Activated naive CD4-positive, alpha-beta T cell (primary cell): Measurements from ENCODE around the gene ANKRD22.
"Not testable (repeated sequence)": the region's sequence is repeated elsewhere in the genome, so short reads cannot be mapped to it uniquely, and the experiment has no call there.

Experiments used
- DNase-seq, 4 experiments: peaks; one replicate each; lab custom pipeline; 2025; lab: John Stamatoyannopoulos, UW

ANKRD22 gene

DNA sequence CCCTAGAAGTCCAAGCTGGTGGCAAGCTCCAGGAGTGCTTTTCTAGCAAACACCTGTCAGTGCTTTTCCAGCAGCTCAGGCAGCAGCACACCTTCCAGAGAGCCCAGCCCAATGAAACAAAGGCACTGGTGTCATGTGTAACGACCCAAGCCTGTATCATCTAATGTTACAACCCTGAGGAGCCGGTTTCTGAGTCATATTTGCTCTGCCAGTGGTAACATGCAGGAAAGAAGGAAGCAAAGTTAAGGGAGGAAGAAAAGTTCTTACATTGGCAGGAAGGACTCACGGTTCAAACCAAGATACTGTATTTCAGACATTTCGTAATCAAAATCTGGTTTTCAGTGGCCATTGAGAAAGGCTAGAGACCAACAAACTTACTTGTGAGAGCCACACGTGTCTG, at the start of gene ANKRD22:
Gene ANKRD22 (minus strand): TSS at position 139 of the 400 bp plus-strand sequence. CDS start 237 bp downstream, outside the sequence.
- no peak for DNase-seq

DNA sequence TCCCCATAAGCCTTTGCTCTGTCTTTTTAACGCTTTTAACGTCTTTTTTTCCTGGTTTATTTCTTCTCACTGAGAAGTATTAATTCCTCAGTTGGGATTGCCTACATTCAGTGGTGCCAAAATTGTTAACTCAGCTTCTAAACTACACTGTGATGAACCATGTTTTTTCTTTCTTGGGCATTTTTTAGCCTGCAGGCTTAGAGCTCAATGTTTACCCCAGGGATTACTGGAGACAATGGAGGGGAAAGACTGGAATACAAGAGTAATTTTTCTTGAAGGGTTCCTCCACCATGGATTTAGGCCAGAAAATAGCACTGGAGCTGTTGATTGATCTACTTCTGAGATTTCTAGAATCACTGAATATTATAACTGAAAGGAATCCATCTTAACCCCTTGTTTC, 48.2 kb upstream of the ANKRD22 start:
- no peak for DNase-seq

DNA sequence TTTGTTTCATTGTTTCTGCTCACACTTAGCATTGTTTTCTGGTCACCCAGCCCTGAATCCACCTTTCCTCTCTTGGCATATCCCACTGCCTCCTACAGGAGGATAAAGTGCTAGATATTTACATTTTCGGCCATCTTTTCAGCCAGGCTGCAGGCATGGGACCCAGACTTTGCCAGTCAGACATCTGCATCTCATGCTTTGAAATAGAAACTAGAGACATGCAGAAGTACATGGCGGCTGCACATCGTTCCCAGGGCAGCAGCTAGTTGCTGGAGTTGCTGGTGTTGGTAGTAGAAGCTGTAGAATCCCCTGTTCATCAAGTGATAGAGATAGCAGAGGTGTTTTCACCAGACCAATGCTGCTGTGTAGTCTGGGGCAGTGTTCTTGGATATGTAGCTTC, 47.1 kb upstream of the ANKRD22 start:
- no peak for DNase-seq

- no peak for DNase-seq
These were observed 45.6 kb upstream of the ANKRD22 start for GRCh38 chr10:88896994-88897853.

DNA sequence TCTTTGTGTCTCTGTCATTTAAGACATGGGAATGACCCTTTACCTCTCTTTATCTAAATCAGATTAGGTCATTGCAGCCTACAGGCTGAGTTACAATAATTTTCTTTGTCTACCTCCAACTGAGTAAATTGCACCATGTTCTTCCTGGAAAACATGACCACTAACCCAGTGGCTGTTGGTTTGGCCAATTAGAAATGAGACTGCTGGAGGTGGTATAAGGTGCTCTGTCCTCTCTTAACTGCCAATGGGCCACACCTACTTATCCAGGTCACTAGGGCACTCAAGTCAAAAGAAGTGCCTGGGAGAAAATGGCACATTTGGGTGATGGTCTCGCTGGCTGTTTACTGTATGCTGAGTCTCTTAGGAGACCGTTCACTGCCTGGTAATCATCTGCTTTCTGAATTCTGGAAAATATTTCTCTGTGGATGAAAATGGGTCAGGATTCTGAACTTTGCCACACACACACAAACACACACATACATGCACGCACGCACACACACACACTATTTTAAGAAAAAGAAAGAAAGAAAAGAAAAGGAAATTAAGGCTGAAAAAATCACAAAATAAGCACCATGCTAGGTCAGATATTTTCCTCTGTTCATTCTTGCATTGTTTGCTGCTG, 44.8 kb upstream of the ANKRD22 start:
- no peak for DNase-seq

DNA sequence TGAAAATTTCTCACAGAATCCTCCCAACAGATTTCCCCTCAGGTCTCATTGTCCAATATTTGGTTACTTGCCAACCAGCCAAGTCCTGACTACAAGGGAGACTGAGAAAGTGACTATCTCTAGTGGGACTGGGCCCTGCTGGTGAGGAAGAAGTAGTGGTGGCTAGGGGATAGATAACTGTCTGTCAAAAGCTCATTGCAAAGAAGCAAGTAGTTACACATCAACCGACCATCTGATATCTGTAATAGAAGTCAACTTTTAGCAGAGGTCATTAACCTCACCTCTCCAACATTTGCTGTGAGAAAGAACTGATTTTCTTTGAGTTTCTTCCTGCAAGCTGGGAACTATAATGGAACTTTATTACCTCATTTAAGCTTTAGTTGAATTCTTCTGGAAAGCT, 43.6 kb upstream of the ANKRD22 start:
- DNase-seq: no peak

DNA sequence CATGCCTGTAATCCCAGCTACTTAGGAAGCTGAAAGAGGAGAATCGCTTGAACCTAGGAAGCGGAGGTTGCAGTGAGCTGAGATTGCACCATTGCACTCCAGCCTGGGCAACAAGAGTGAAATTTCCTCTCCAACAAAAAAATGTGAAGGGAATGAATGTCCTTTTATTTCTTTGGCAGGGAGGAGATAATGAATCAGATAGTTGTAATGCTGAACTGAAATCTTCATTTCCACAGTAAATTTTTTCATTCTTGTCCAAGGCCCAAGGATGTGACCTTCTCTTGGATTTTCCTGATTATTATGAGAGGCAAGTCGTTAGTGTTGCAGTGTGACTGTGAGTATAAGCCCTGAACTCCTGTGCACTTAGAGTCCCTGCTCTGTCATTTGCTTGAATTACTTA, 42.0 kb upstream of the ANKRD22 start:
- DNase-seq: no peak

DNA sequence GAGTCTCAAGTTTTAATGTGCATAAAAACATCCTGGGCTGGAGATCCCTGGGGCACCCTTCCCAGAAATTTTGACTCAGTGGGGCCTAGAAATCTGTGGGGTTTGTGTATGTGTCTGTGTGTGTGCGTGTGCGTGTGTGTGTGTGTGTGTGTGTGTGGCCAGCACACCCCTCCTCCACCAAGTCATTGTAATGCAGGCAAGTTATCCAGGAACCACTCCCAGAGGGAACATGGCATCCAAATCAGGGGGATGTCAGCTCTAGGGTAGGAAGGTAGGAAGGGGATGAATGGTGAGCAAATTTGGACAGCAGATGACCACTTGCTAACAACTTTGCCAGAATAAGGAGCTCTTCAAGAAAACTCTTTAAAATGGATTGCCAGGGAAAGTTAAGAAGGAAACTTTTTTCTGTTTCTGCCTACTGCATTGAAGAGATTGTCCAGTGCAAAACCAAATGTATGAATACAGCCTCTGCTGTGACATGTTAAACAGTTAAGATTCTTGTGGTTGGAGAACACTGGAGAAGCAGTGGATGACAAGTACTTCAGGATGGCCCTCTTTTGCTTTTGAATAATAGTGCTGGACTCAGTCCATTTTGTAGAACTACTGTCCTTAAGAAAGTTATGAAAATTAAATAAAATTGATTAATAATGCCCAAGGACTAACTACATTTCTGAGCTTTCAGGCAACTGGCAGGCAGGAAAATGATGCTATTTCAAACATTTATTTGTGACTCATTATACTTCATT, 40.8 kb upstream of the ANKRD22 start:
- DNase-seq: no peak

DNA sequence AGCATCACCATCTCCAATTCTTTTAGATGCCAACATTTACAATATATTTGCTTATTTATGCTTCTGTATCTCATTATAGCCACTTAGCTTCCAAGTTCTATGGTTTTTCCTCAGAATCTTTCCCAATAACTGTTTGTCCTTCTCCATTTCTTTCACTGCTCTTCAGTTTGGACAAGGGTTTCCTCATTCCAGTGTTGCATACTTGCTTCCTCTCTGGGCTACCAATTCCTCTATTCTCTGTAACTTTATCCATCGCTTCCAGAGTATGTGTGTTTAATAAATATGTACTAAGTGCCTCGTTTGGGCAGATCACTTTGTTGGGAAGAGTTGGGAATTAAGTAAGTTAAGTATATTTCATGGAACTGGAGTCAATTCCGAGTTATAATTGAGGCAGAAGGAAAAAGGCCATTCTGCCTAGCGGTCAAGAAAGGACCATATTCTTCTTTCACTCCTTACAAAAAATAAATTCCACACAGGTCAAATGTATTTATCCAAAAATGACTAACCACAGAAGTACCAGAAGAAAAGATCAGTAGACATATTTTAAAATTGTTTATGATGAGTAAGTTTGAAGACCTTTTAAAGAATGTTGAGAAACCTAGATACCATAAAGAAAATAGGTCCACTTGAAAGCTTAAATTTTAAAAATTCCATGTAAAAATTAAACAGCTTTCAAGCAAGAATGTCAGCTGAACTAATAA, 39.2 kb upstream of the ANKRD22 start:
- DNase-seq: no peak

- no peak for DNase-seq
These were observed 38.1 kb upstream of the ANKRD22 start for GRCh38 chr10:88889559-88890337.

DNA sequence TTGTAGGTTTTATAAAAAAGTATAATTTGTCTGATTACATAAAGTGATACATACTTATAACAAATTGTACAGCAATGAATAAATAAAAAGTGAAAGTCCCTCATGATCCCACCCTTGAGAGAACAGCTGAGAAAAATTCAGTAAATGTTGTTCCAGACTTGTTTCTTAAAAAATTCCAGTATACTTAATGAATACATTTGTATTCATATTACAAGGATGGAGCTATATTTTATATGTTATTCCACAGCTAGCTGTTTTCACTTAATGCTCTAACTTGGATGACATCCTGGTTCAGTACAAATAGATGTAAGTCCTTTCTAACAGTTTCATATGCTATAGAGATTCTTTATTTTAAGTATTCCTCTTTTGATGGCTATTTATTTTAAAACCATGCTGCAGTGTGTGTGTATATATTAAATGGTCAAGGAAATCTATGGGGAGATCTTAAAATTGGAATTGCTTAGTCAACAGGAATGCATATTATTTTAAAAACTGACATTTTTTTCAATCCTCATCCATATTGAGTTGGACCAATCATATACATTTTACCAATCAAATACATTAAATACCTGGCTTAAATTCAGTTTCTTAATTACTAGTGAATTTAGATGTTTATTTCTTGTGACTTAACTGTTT, 37.3 kb upstream of the ANKRD22 start:
- DNase-seq: no peak

GRCh38 chr10:88886557-88886956, 34.9 kb upstream of the ANKRD22 start:
- no peak for DNase-seq

- no peak for DNase-seq
These were observed 31.8 kb upstream of the ANKRD22 start for GRCh38 chr10:88883448-88883809.

DNA sequence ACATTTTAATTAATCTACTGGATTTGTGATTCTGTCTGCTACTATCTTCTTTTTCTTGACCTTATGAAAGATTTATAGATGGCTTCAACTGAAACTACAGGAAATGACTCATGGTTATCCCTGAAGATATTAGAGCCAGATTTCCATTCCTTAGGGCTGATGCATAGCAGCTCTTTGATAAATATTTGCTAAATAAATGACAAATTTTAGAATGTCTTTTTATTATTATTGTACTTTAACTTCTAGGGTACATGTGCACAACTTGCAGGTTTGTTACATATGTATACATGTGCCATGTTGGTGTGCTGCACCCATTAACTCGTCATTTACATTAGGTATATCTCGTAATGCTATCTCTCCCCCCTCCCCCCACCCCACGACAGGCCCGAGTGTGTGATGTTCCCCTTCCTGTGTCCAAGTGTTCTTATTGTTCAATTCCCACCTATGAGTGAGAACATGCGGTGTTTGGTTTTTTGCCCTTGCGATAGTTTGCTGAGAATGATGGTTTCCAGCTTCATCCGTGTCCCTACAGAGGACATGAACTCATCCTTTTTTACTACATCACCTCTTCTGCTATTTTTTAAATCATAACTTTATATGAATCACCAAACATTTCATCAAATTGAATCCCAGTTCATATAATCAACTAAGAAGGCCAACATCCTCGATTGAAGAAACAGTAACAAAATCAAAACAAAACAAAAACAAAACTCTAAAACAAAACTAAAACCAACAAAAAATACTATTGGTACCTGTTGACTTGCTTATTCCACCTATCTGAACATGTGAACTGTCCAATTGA, 31.2 kb upstream of the ANKRD22 start:
- DNase-seq: not testable (repeated sequence)

GRCh38 chr10:88881922-88882645, 30.4 kb upstream of the ANKRD22 start:
- no peak for DNase-seq

GRCh38 chr10:88881320-88881719, 29.7 kb upstream of the ANKRD22 start:
- no peak for DNase-seq

- peak; percentile 44 to 69 (median 63) for DNase-seq
These were observed 28.8 kb upstream of the ANKRD22 start for GRCh38 chr10:88880282-88881076.

DNA sequence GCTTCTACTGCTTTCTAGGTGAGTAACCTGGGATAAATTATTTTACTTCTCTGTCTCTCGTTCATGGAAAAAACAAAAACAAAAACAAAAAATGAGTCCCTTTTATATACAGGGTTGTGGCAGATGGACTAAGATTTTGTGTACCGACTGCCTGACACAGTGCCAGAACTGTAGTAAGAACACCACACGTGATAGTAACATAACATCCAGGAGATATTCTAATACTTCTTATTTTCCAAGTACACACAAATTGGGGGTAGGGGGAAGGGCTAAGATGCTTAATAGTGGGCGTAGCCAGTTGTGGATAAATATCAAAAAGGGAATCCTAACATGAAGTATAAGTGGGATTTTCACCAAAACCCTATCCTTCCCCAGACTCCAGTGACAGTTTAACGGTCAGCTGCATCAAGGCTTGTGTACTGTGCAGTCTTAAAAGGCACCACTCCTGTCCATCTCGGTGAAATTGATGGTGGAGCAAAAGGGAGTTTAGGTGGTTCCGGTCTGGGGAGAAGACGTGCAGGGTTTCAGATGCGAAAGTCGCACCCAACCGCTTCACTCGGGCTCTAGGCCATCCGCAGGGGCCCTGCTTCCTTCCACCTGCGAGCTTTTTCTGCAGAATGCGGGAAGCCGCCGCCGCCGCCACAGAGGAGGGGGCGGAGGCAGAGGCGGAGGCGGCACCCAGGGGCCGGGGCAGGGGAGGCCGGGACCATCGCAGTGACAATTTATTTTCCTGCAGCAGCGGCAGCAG, 28.1 kb upstream of the ANKRD22 start, which contains the start of gene STAMBPL1:
Gene STAMBPL1 (plus strand): TSS at position 712 of the 748 bp plus-strand sequence. CDS start 21,464 bp downstream, outside the sequence.
- peak; percentile 44 to 71 (median 63) for DNase-seq
